VCaP (cell line): Measurements from ENCODE around the gene NOCT.

ENCODE experiments used
- H3K27ac ChIP-seq: fragments of 450-650 bp; 2 replicates; pipeline ENCODE4 v1.5.1; 2017
- CTCF ChIP-seq: fragments of 450-650 bp; conservative IDR thresholded peaks from 2 replicates; pipeline ENCODE4 v1.5.1; 2017; ENCODE audit warnings: mild to moderate bottlenecking, moderate library complexity

The NOCT gene

GRCh38 chr4:139083607-139083955 is 68.0 kb downstream of the NOCT start:
- no peak for TF ChIP-seq CTCF
- H3K27ac ChIP-seq, result peak overlapping the region; percentile 95

GRCh38 chr4:139083956-139084803 is 68.6 kb downstream of the NOCT start:
- TF ChIP-seq CTCF, result peak; percentile 46; the same call in 1 of the 2 replicates
- peak overlapping the region; percentile 95 for H3K27ac ChIP-seq

- peak overlapping the region; percentile 95 for H3K27ac ChIP-seq
- TF ChIP-seq CTCF, result no peak
These were observed 69.2 kb downstream of the NOCT start for GRCh38 chr4:139084804-139085093.

- H3K27ac ChIP-seq, result peak overlapping the region; percentile 95
- peak; percentile 60 for TF ChIP-seq CTCF
These were observed 69.6 kb downstream of the NOCT start for GRCh38 chr4:139085141-139085540.

- no peak overlapping the region for H3K27ac ChIP-seq
These were observed 76.7 kb downstream of the NOCT start for GRCh38 chr4:139092271-139092670.

More at GRCh38 chr4:139092271-139092670, 76.7 kb downstream of the NOCT start:
- no peak for TF ChIP-seq CTCF
